ENCODE data around the gene CRYM. TPM values are rescaled to one million over a fixed set of nuclear protein-coding genes. Genes with fewer than 3 reads are reported as not detected.

The CRYM gene
- total RNA-seq, 1 experiment from 2014 or later = 4.9 TPM

- TF ChIP-seq, protein P1, sequence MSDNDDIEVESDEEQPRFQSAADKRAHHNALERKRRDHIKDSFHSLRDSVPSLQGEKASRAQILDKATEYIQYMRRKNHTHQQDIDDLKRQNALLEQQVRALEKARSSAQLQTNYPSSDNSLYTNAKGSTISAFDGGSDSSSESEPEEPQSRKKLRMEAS (IDR thresholded peaks at IDR 0.05) = no peak
- TF ChIP-seq ZBTB33 (IDR thresholded peaks at IDR 0.05; ENCODE audit: extremely low read depth, insufficient replicate concordance, low read length) (no peak), YY1 (IDR thresholded peaks at IDR 0.05; ENCODE audit: extremely low read depth, insufficient replicate concordance, low read depth, low read length) (no peak)
Observed at GRCh38 chr16:21228361-21228872, 49.7 kb downstream of the CRYM start (continued).

GRCh38 chr16:21227866-21228265 lies 50.2 kb downstream of the CRYM start:
- Histone ChIP-seq H3K9me3 (ENCODE audit: control insufficient read depth in 1 of 2, insufficient read depth in 1 of 2, low read depth in 1 of 2, low read length in 2 of 2) (no peaks in the 10 kb centered on the region), H3K9ac (ENCODE audit: low read length) (no peak overlapping the region), H3K4me2 (ENCODE audit: low read length) (no peak overlapping the region), H3K27ac (ENCODE audit: low read depth, low read length) (no peak overlapping the region), H4K20me1 (ENCODE audit: insufficient read depth) (no peaks in the 10 kb centered on the region), H2AFZ (ENCODE audit: low read depth, low read length, poor library complexity, severe bottlenecking) (no peak overlapping the region), H3K4me3 (replicated peaks in 1 of 2; ENCODE audit: low read depth in 1 of 2, low read length in 2 of 2) (no peak overlapping the region), H3K4me1 (ENCODE audit: control insufficient read depth in 1 of 2, insufficient read depth in 2 of 2, low read length in 2 of 2) (no peaks in the 10 kb centered on the region), H3K36me3 (ENCODE audit: control insufficient read depth in 1 of 2, insufficient read depth in 2 of 2, low read length in 2 of 2) (no peaks in the 10 kb centered on the region), H3K9me2 (ENCODE audit: insufficient read depth) (no peaks in the 10 kb centered on the region), H3K79me2 (ENCODE audit: insufficient read depth, low read length) (no peaks in the 10 kb centered on the region), H3K27me3 (ENCODE audit: insufficient read depth, low read length) (peaks cover 14% of the 10 kb centered on the region)
- ChIA-PET POLR2A (no interaction called here), CTCF (no interaction called here), RAD21 (ENCODE audit: low non-redundant PET in 1 of 2, low total read pairs in 2 of 2, uncharacterized antibody in 2 of 2, unreplicated experiment in 2 of 2) (no interaction called here)
- intact Hi-C loops (cut with micrococcal nuclease) = no loop called here
- BruUV-seq (replicated peaks) = no TSS peak
- DNase-seq (ENCODE audit: low read depth, low spot score) (no peak), ATAC-seq (no peak)
- TF ChIP-seq EZH2phosphoT487 (IDR thresholded peaks at IDR 0.05; ENCODE audit: borderline replicate concordance) (no peak), SIN3A (IDR thresholded peaks at IDR 0.05; ENCODE audit: low read depth) (no peak), SRF (IDR thresholded peaks at IDR 0.05; ENCODE audit: low read depth) (no peak), ZBTB33 (IDR thresholded peaks at IDR 0.05; ENCODE audit: extremely low read depth, insufficient replicate concordance, low read length) (no peak), CTCF (IDR thresholded peaks at IDR 0.05 in 2 of 3, conservative IDR thresholded peaks at IDR 0.05 in 1 of 3; ENCODE audit: borderline replicate concordance in 1 of 3, insufficient read depth in 1 of 3, low read depth in 2 of 3, low read length in 2 of 3) (no peak), CBX3 (IDR thresholded peaks at IDR 0.05; ENCODE audit: low read depth) (no peak), EZH2 (IDR thresholded peaks at IDR 0.05) (no peak), SP1 (IDR thresholded peaks at IDR 0.05; ENCODE audit: low read depth) (no peak), POLR2AphosphoS5 (IDR thresholded peaks at IDR 0.05; ENCODE audit: low read depth, low read length) (no peak)
- TF ChIP-seq, protein P1 (IDR thresholded peaks at IDR 0.05) = no peak
